Peyer's patch (tissue), 4 donors: ENCODE data around the gene KNG1. TPM values are rescaled to one million over a fixed set of nuclear protein-coding genes. Genes with fewer than 3 reads are reported as not detected.
"Not testable (repeated sequence)": the region's sequence is repeated elsewhere in the genome, so short reads cannot be mapped to it uniquely, and the experiment has no call there.

Experiments
- DNase-seq, 3 donors: peaks; one replicate each; pipeline ENCODE4 v3.0.0-alpha.2; 2017 to 2019
- H3K27ac ChIP-seq, 4 donors: fragments of 200-600 bp; sonication (generic); one replicate each; pipeline ENCODE4 v1.5.1; 2016 to 2019
- H3K27me3 ChIP-seq, 2 donors: fragments of 200-600 bp; sonication (generic); one replicate each; pipeline ENCODE4 v1.5.1; 2019
- H3K36me3 ChIP-seq, 3 donors: fragments of 200-600 bp; sonication (generic); one replicate each; pipeline ENCODE4 v1.5.1; 2016 to 2019
- H3K4me1 ChIP-seq, 4 donors: fragments of 200-600 bp; sonication (generic); one replicate each; pipeline ENCODE4 v1.5.1; 2016 to 2019
- H3K4me3 ChIP-seq, 4 donors: fragments of 200-600 bp; sonication (generic); 1 replicate in 3 of 4; 2 replicates in 1 of 4; pipeline ENCODE4 v1.5.1; 2016 to 2019; ENCODE audit warnings: mild to moderate bottlenecking in 1 of 4
- H3K9me3 ChIP-seq, 4 donors: fragments of 200-600 bp; sonication (generic); one replicate each; pipeline ENCODE4 v1.5.1; 2016 to 2019; ENCODE audit warnings: mild to moderate bottlenecking in 1 of 4
- POLR2A ChIP-seq, 2 donors: fragments of 450-650 bp; IDR thresholded peaks; one replicate each; pipeline ENCODE4 v1.5.1; 2017; ENCODE audit warnings: antibody characterized with exemption in 2 of 2, mild to moderate bottlenecking in 2 of 2, moderate library complexity in 2 of 2
- total RNA-seq, 4 donors: library from RNA; depleted of rRNA; stranded (reverse); fragments of >200 nt; gene quantifications; one replicate each; pipeline ENCODE4 v1.1.0, GENCODE V29; 2016
- TF ChIP-seq, protein P1 (sequence below), 6 experiments: fragments of 450-650 bp in 4 of 6; fragments of 200-600 bp in 2 of 6; sonication (generic) in 1 of 6; IDR thresholded peaks; one replicate each; pipeline ENCODE4 v1.5.1; 2017 to 2019; ENCODE audit warnings: antibody characterized with exemption in 6 of 6, mild to moderate bottlenecking in 3 of 6, moderate library complexity in 1 of 6

Gene KNG1
- total RNA-seq, 4 donors from 2014 or later, result 0.57 to 1.1 TPM; not detected in 2

DNA sequence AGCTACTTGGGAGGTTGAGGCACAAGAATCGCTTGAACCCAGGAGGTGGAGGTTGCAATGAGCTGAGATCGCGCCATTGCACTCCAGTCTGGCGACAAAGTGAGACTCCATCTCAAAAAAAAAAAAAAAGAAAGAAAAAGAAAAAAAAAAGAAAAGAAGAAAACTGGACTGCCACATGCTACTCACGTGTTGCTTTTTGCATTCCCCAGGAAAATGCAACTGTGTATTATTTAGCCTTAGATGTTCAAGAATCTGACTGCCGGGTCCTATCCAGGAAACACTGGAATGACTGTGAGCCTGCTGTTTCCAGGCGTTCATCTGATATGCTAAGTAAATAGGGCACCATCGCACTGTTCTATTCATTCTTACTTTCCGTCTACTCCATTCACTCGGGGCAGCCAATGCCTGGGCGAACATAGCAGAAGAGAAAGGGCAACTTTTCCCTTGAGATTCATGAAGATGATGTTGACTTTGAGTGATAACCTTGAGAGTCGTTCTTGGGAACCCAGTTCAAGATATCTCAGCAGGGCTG lies 30.0 kb upstream of the KNG1 start:
- Histone ChIP-seq H3K4me1 (no peaks in the 10 kb centered on the region), H3K4me3 (no peak overlapping the region), H3K9me3 (peaks cover 0 to 6% (median 0%) of the 10 kb centered on the region in 4 donors), H3K36me3 (no peaks in the 10 kb centered on the region), H3K27me3 (no peaks in the 10 kb centered on the region), H3K27ac (no peak overlapping the region)
- TF ChIP-seq, protein P1, sequence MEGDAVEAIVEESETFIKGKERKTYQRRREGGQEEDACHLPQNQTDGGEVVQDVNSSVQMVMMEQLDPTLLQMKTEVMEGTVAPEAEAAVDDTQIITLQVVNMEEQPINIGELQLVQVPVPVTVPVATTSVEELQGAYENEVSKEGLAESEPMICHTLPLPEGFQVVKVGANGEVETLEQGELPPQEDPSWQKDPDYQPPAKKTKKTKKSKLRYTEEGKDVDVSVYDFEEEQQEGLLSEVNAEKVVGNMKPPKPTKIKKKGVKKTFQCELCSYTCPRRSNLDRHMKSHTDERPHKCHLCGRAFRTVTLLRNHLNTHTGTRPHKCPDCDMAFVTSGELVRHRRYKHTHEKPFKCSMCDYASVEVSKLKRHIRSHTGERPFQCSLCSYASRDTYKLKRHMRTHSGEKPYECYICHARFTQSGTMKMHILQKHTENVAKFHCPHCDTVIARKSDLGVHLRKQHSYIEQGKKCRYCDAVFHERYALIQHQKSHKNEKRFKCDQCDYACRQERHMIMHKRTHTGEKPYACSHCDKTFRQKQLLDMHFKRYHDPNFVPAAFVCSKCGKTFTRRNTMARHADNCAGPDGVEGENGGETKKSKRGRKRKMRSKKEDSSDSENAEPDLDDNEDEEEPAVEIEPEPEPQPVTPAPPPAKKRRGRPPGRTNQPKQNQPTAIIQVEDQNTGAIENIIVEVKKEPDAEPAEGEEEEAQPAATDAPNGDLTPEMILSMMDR (IDR thresholded peaks at IDR 0.05), result no peak
- TF ChIP-seq POLR2A (IDR thresholded peaks at IDR 0.05), result no peak
- no peak for DNase-seq

DNA sequence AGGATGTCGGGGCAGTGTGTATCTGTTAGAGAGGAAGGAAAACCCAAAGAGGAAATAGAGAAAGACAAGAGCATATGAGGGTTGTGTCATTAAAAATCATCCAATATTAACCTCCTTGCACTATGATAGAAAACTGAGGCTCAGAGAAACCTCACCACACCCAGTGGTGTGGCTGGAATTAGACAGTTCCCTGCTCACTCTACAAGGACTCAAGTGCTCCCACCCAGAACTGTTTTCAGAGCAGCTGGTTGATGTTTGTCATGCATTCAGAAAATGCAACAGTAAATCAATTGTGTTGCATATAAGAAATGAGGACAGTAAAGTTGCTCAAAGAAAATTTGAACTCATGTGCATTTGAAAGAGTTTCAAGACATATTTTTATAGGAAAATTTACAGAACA lies 26.9 kb upstream of the KNG1 start:
- H3K27ac ChIP-seq, H3K9me3 ChIP-seq, H3K4me1 ChIP-seq, H3K36me3 ChIP-seq, DNase-seq, H3K4me3 ChIP-seq, H3K27me3 ChIP-seq: not testable (repeated sequence)

DNA sequence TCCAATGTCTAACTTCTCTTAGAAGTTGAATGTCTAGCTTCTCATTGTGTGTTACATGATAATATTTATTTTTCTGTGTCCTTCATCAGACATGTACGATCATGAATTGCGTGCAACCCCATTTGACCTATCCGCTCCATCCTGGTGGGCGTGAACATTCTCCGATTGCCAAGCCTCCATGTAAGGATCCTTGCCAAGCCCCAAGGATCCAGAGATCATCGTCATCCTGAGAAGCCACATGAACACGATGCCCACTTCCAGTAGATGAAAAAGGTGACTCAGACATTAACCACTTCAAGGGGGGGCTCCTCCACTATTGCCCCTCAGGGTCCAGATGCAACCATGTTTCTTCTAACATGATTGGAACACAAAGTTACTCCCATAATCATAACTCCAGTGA lies 25.5 kb upstream of the KNG1 start:
- no peak for TF ChIP-seq POLR2A (IDR thresholded peaks at IDR 0.05)
- TF ChIP-seq, protein P1 (IDR thresholded peaks at IDR 0.05), result no peak
- Histone ChIP-seq H3K4me1 (no peaks in the 10 kb centered on the region), H3K27ac (no peak overlapping the region), H3K9me3 (no peaks in the 10 kb centered on the region), H3K4me3 (no peak overlapping the region), H3K27me3 (no peaks in the 10 kb centered on the region), H3K36me3 (no peaks in the 10 kb centered on the region)
- no peak for DNase-seq

DNA sequence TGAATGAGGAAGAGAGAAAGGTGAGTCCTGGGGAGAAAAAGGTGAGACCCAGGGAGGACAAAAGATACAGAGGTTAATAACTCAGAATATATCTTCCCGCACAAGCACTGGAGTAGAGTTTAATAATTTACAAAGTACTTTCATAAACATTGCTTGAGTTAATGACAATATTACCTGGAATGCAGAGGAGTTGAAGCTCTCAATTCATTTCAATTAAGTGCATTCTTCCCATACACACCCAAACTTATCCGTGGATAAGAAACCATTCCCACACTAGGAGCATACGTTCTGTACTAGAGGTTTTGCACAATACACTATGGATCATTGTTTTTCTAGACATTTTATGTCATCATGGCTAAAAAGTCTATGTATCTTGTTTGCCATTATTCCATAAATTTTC lies 23.3 kb upstream of the KNG1 start:
- Histone ChIP-seq H3K9me3 (no peaks in the 10 kb centered on the region), H3K4me3 (no peak overlapping the region), H3K27me3 (no peaks in the 10 kb centered on the region), H3K27ac (no peak overlapping the region), H3K36me3 (no peaks in the 10 kb centered on the region), H3K4me1 (no peaks in the 10 kb centered on the region)
- TF ChIP-seq POLR2A (IDR thresholded peaks at IDR 0.05), result no peak
- TF ChIP-seq, protein P1 (IDR thresholded peaks at IDR 0.05), result no peak
- DNase-seq, result no peak

DNA sequence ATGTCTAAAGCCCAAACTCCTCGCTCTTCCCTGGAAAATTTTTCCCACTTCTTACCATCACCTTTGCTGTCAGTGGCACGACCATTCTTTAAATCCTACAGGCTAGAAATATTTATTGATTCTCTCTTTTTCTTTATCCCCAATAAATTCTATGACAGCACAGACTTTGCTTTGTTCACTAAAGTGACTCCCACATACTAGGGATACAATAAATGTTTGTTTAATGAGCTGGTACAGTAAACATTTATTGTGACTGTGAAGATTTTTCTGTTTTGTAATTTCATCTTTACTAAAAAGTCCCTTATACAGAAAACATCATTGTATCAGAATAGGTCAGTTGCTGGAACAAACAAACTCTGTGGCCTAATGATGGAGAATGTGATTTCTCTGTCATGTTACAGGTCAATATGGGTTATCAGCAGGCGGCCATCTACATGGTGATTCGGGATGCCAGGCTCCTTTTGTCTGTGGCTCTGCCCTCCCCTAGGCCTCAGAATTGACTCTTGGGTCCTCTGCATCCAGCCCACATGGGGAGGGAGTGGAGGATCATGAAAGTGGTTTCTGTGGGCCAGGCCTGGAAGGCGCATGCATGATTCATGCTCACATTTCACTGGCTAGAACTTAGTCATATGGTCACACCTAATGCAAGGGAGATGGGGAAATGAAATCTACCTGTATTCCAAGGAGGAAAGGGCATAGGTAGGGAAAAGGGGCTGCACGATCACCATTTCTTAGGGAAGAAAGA lies 22.7 kb upstream of the KNG1 start:
- Histone ChIP-seq H3K36me3 (no peaks in the 10 kb centered on the region), H3K9me3 (no peaks in the 10 kb centered on the region), H3K4me1 (no peaks in the 10 kb centered on the region), H3K27me3 (no peaks in the 10 kb centered on the region), H3K27ac (no peak overlapping the region), H3K4me3 (no peak overlapping the region)
- TF ChIP-seq POLR2A (IDR thresholded peaks at IDR 0.05), result no peak
- TF ChIP-seq, protein P1 (IDR thresholded peaks at IDR 0.05), result no peak
- no peak for DNase-seq

DNA sequence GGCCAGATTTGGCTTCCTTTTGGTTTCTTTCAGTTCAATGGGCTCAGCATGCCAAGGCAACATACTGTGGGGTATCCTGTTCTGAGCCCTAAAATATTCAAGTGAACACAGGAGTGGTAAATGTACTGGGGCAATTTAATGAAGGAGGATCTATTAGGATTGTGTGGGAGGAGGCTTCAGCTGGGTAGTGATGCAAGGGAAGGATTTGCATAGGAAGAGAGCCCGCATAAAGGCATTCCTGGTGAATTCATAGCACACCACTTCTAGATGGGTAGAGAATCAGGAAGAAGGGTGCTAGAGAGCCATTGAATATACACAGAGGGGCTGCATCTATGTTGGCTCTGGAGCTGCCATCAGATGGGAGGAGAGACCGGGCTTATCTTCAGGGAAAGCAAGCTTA lies 20.6 kb upstream of the KNG1 start:
- Histone ChIP-seq H3K4me3 (no peak overlapping the region), H3K36me3 (no peaks in the 10 kb centered on the region), H3K27ac (no peak overlapping the region), H3K27me3 (no peaks in the 10 kb centered on the region), H3K9me3 (no peaks in the 10 kb centered on the region), H3K4me1 (no peaks in the 10 kb centered on the region)
- TF ChIP-seq, protein P1 (IDR thresholded peaks at IDR 0.05), result no peak
- no peak for DNase-seq
